ENCODE measurements around the gene C12orf75. TPM values are rescaled to one million over a fixed set of nuclear protein-coding genes. Genes with fewer than 3 reads are reported as not detected.

C12orf75 gene
- total and polyA plus RNA-seq, 2 of the 13 experiments (the other 11 are each of a cell fraction or from before 2014, with no cell fraction given), result 16.1 to 19.8 TPM

- in situ Hi-C loops (cut with HindIII; ENCODE audit: extremely low pct_ligation_motif_present, low pct_unique_long_range_greater_than_20kb), result no loop called here
- no peak for ATAC-seq
- intact Hi-C loops (cut with micrococcal nuclease; ENCODE audit: unreplicated experiment), result no loop called here
- no peak overlapping the region for H2AFZ ChIP-seq (ENCODE audit: low read length)
- peaks cover 11% of the 10 kb centered on the region; the same call in 1 of the 2 replicates for H3K9me3 ChIP-seq (ENCODE audit: low read length)
- BruUV-seq (replicated peaks), result no TSS peak
- H3K36me3 ChIP-seq (replicated peaks in 1 of 2; ENCODE audit: control insufficient read depth in 1 of 2, insufficient read depth in 2 of 2, low read length in 2 of 2), result no peaks in the 10 kb centered on the region
- H3K4me3 ChIP-seq (replicated peaks in 1 of 3; ENCODE audit: insufficient read depth in 1 of 3, low read depth in 2 of 3, low read length in 3 of 3), result no peak overlapping the region
- DNase-seq (ENCODE audit: low spot score), result no peak
- POLR2A ChIA-PET, result no interaction called here
- TF ChIP-seq, protein P1, sequence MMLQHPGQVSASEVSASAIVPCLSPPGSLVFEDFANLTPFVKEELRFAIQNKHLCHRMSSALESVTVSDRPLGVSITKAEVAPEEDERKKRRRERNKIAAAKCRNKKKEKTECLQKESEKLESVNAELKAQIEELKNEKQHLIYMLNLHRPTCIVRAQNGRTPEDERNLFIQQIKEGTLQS (CRISPR knock-in tag; IDR thresholded peaks at IDR 0.05), result no peak
- peak; percentile 69 for TF ChIP-seq ZNF629 (CRISPR knock-in tag; conservative IDR thresholded peaks at IDR 0.05)
- no peak overlapping the region for H3K9ac ChIP-seq (ENCODE audit: insufficient read depth, low read depth, low read length)
- no peaks in the 10 kb centered on the region for H3K79me2 ChIP-seq (ENCODE audit: insufficient read depth, low read length)
- 88% methylated on average over 4 of the region's 4 CpGs for WGBS (ENCODE audit: low lambda C conversion rate)
- no peak overlapping the region for H3K27ac ChIP-seq (ENCODE audit: extremely low read length, insufficient read depth, low read length)
- no peaks in the 10 kb centered on the region for H4K20me1 ChIP-seq (ENCODE audit: insufficient read depth, low read length)
- no peaks in the 10 kb centered on the region for H3K27me3 ChIP-seq (ENCODE audit: control insufficient read depth in 1 of 2, insufficient read depth in 2 of 2, low read length in 2 of 2)
- H3K4me2 ChIP-seq (ENCODE audit: low read depth, low read length), result no peak overlapping the region
- peaks cover 12% of the 10 kb centered on the region for H3K4me1 ChIP-seq (ENCODE audit: insufficient read depth, low read length)
- no peak for FAIRE-seq
- CTCF ChIA-PET (ENCODE audit: low intra/inter-chr PET ratio, low total read pairs), result no interaction called here
Measured at GRCh38 chr12:105400227-105400626, 69.7 kb downstream of the C12orf75 start.

GRCh38 chr12:105401198-105401597 is 70.7 kb downstream of the C12orf75 start:
- ChIA-PET CTCF (ENCODE audit: low intra/inter-chr PET ratio, low total read pairs) (no interaction called here), POLR2A (no interaction called here)
- DNase-seq (ENCODE audit: low spot score) (no peak), FAIRE-seq (no peak), ATAC-seq (no peak)
- Histone ChIP-seq H4K20me1 (ENCODE audit: insufficient read depth, low read length) (no peaks in the 10 kb centered on the region), H3K4me3 (replicated peaks in 1 of 3; ENCODE audit: insufficient read depth in 1 of 3, low read depth in 2 of 3, low read length in 3 of 3) (no peak overlapping the region), H3K9ac (ENCODE audit: insufficient read depth, low read depth, low read length) (no peak overlapping the region), H3K4me2 (ENCODE audit: low read depth, low read length) (no peak overlapping the region), H3K4me1 (ENCODE audit: insufficient read depth, low read length) (peaks cover 12% of the 10 kb centered on the region), H3K27me3 (ENCODE audit: control insufficient read depth in 1 of 2, insufficient read depth in 2 of 2, low read length in 2 of 2) (no peaks in the 10 kb centered on the region), H2AFZ (ENCODE audit: low read length) (no peak overlapping the region), H3K79me2 (ENCODE audit: insufficient read depth, low read length) (no peaks in the 10 kb centered on the region), H3K9me3 (ENCODE audit: low read length) (peaks cover 11% of the 10 kb centered on the region; the same call in 1 of the 2 replicates), H3K36me3 (replicated peaks in 1 of 2; ENCODE audit: control insufficient read depth in 1 of 2, insufficient read depth in 2 of 2, low read length in 2 of 2) (no peaks in the 10 kb centered on the region), H3K27ac (ENCODE audit: extremely low read length, insufficient read depth, low read length) (no peak overlapping the region)
- no TSS peak for BruUV-seq (replicated peaks)
- in situ Hi-C loops (cut with HindIII; ENCODE audit: extremely low pct_ligation_motif_present, low pct_unique_long_range_greater_than_20kb) (no loop called here), intact Hi-C loops (cut with micrococcal nuclease; ENCODE audit: unreplicated experiment) (no loop called here)
- TF ChIP-seq CCDC6 (CRISPR knock-in tag; IDR thresholded peaks at IDR 0.05) (no peak), ZNF580 (CRISPR knock-in tag; IDR thresholded peaks at IDR 0.05; ENCODE audit: borderline replicate concordance, low read depth) (no peak), RAD21 (CRISPR knock-in tag; IDR thresholded peaks at IDR 0.05) (no peak), ZNF260 (CRISPR knock-in tag; IDR thresholded peaks at IDR 0.05; ENCODE audit: borderline replicate concordance, low read depth) (no peak), PLSCR1 (CRISPR knock-in tag; IDR thresholded peaks at IDR 0.05; ENCODE audit: borderline replicate concordance) (no peak), ZNF138 (CRISPR knock-in tag; IDR thresholded peaks at IDR 0.05; ENCODE audit: low read depth) (no peak), IKZF1 (IDR thresholded peaks at IDR 0.05) (no peak)
- 49% methylated on average over 4 of the region's 4 CpGs for WGBS (ENCODE audit: low lambda C conversion rate)

All from HepG2 (cell line).